Stimulated activated effector memory CD8-positive, alpha-beta T cell treated with anti-CD3 and anti-CD28 coated beads, Interleukin-12 subunit alpha, Interleukin-12 subunit beta, amount 100 ng/mL, for 72 hours (primary cell): ENCODE data around the gene SHD.
"Not testable (repeated sequence)": the region's sequence is repeated elsewhere in the genome, so short reads cannot be mapped to it uniquely, and the experiment has no call there.

ENCODE experiments used
- ATAC-seq: fragments of 150-1000 bp; cut with Tn5 transposase; 2 replicates; pipeline ENCODE4 v1.10.0; 2021
- DNase-seq, 2 donors: peaks; one replicate each; pipeline ENCODE4 v3.0.0; 2021 to 2022; ENCODE audit warnings: low spot score in 2 of 2
- H3K27ac Mint-ChIP-seq: one replicate; pipeline ENCODE4 v1.8.0; 2022; ENCODE audit warnings: mild to moderate bottlenecking, mixed read lengths
- H3K36me3 Mint-ChIP-seq: one replicate; pipeline ENCODE4 v1.8.0; 2022; ENCODE audit warnings: mild to moderate bottlenecking, mixed read lengths
- H3K4me1 Mint-ChIP-seq: one replicate; pipeline ENCODE4 v1.8.0; 2022; ENCODE audit warnings: mixed read lengths
- H3K4me3 Mint-ChIP-seq: one replicate; pipeline ENCODE4 v1.8.0; 2022; ENCODE audit warnings: mild to moderate bottlenecking, mixed read lengths
- H3K9me3 Mint-ChIP-seq: one replicate; pipeline ENCODE4 v1.8.0; 2022; ENCODE audit warnings: mixed read lengths

The SHD gene

DNA sequence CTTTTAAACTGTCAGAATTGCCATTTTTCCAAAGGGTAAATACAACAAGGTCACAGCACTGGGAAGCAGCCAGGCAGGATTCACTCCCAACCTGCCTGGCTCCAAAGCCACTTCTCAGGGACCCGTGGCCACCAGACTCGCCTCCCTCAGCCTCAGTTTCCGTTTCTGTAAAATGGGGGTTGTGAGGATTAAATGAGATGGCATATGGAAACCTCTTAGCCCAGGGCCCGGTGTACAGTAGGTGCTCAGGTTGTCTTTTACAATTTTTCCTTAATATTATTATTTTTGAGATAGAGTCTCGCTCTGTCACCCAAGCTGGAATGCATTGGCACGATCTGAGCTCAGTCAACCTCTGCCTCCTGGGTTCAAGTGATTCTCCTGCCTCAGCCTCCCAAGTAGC is 22.0 kb upstream of the SHD start:
- H3K4me1 Mint-ChIP-seq = no peaks in the 10 kb centered on the region
- H3K27ac Mint-ChIP-seq = no peak overlapping the region
- no peak overlapping the region for H3K4me3 Mint-ChIP-seq
- peaks cover 100% of the 10 kb centered on the region for H3K36me3 Mint-ChIP-seq
- ATAC-seq (no peak), DNase-seq (no peak)
- no peaks in the 10 kb centered on the region for H3K9me3 Mint-ChIP-seq

DNA sequence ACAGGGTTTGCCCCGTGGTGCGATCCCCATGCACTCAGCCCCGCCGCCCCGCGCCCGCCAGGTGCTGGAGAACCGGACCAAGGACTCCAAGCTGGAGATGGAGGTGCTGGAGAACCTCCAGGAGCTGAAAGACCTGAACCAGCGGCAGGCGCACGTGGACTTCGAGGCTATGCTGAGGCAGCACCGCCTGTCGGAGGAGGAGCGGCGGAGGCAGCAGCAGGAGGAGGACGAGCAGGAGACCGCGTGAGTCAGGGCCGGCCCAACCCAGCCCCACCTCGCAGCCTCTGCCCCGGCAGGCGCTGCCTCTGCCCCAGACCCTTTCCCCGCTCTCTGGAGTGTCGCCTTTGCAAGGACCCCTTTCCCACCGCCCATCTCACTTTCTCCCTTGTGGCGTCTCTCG is 20.9 kb upstream of the SHD start:
- no peaks in the 10 kb centered on the region for H3K4me1 Mint-ChIP-seq
- H3K36me3 Mint-ChIP-seq = peaks cover 100% of the 10 kb centered on the region
- no peaks in the 10 kb centered on the region for H3K9me3 Mint-ChIP-seq
- no peak overlapping the region for H3K4me3 Mint-ChIP-seq
- ATAC-seq = no peak
- H3K27ac Mint-ChIP-seq = no peak overlapping the region
- no peak for DNase-seq

- H3K4me3 Mint-ChIP-seq = no peak overlapping the region
- no peak for ATAC-seq
- peak overlapping the region; percentile 56 for H3K27ac Mint-ChIP-seq
- no peaks in the 10 kb centered on the region for H3K9me3 Mint-ChIP-seq
- peaks cover 100% of the 10 kb centered on the region for H3K36me3 Mint-ChIP-seq
- peaks cover 15% of the 10 kb centered on the region for H3K4me1 Mint-ChIP-seq
- no peak for DNase-seq
Observed at GRCh38 chr19:4260613-4261191, 18.4 kb upstream of the SHD start.

DNA sequence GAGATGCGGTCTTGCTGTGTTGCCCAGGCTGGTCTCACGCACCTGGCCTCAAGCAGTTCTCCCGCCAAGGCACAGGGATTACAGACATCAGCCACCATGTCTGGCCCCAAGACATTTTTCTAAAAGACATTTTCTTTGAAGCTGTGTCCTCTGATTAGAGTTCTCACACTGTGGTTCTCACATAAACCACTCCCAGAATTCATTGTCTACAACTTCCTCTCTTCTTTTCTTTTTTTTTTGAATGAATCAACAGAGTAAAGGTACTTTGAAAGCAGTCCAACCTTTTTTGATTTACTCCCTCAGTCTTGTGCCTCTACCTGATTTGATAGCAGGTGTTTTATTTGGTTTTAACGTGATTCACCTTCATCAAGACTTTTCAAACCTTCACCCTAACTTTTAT is 14.3 kb upstream of the SHD start:
- peak overlapping the region; percentile 86 for H3K27ac Mint-ChIP-seq

DNA sequence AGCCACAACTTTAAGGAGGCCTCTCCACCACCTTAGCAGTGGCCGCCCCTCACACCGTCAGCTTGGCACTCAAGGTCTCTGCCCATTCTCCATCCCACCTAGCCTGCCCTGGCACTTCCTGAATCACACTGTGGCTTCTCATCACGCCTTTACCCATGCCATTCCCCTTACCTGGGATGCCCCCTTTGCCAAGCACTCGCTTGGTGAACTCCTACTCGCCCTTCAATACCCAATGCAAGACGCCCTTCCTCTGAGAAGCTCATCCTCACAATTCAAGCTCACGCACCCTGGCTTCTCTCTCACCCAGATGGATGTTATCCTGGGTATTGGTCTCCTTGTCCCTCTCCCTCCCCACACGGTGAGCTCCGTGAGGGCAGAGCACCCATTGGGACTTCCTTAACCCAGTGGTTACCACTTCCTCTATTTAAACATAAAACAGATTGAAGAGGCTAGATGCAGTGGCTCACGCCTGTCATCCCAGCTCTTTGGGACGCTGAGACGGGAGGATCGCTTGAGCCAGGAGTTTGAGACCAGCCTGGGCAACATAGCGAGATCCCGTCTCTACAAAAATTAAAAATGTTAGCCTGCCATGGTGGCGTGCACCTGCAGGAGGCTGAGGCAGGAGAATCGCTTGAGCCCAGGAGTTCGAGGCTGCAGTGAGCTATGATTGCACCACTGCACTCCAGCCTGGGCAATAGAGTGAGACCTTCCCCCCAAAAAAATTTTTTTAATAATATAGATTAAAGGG is 12.6 kb upstream of the SHD start:
- Mint-ChIP-seq H3K9me3 (no peaks in the 10 kb centered on the region), H3K36me3 (peaks cover 100% of the 10 kb centered on the region), H3K4me3 (no peak overlapping the region), H3K4me1 (peaks cover 35% of the 10 kb centered on the region), H3K27ac (peak overlapping the region; percentile 53)
- no peak for DNase-seq
- ATAC-seq = no peak

More for the DNA sequence above, 14.3 kb upstream of the SHD start:
- Mint-ChIP-seq H3K36me3 (peaks cover 100% of the 10 kb centered on the region), H3K9me3 (no peaks in the 10 kb centered on the region), H3K4me3 (peak overlapping the region; percentile 37), H3K4me1 (peaks cover 35% of the 10 kb centered on the region)
- ATAC-seq (peak; percentile 49), DNase-seq (no peak)

DNA sequence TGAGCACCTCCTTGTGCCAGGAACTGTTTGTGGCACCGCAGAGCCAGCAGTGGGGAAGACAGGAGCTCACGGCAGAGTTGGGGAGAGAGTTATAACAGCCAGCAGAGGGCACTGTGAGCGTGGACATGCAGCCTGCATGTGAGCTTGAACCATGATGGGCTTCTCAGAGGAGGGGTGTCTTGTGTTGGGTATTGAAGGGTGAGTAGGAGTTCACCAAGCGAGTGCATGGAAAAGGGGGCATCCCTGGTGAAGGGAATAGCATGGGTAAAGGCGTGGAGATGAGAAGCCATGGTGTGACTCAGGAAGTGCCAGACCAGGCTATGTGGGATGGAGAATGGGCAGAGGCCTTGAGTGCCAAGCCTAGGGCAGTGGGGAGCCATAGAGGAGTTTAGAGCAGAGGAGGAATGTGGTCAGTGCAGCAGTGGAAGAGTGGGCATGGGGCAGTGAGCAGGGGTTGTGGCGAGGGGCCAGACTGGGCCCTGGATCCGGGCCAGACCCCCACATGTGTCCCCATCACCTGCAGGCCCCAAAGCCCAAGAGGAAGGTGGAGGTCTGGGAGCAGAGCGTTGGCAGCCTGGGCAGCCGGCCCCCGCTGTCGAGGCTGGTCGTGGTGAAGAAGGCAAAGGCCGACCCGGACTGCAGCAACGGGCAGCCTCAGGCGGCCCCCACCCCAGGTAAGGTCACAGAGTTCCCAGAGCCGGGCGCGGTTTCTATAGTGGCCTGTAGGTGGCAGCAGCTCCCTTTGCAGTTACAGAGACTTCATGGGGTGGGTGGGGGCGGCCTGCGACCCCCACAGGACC is 11.8 kb upstream of the SHD start:
- DNase-seq = peak; percentile 51 to 80
- H3K36me3 Mint-ChIP-seq = peaks cover 92% of the 10 kb centered on the region
- H3K4me1 Mint-ChIP-seq = peaks cover 35% of the 10 kb centered on the region
- H3K27ac Mint-ChIP-seq = peak overlapping the region; percentile 29
- H3K9me3 Mint-ChIP-seq = no peaks in the 10 kb centered on the region
- peak; percentile 73 for ATAC-seq
- H3K4me3 Mint-ChIP-seq = no peak overlapping the region

- ATAC-seq (no peak), DNase-seq (no peak)
- Mint-ChIP-seq H3K27ac (no peak overlapping the region), H3K4me3 (no peak overlapping the region), H3K36me3 (peaks cover 83% of the 10 kb centered on the region), H3K9me3 (no peaks in the 10 kb centered on the region), H3K4me1 (peaks cover 35% of the 10 kb centered on the region)
Observed at GRCh38 chr19:4267901-4268815, 10.9 kb upstream of the SHD start.

- Mint-ChIP-seq H3K36me3 (peaks cover 76% of the 10 kb centered on the region), H3K4me3 (no peak overlapping the region), H3K4me1 (peaks cover 34% of the 10 kb centered on the region), H3K9me3 (no peaks in the 10 kb centered on the region), H3K27ac (no peak overlapping the region)
- DNase-seq (no peak), ATAC-seq (no peak)
Observed at GRCh38 chr19:4268816-4269430, 10.1 kb upstream of the SHD start.

- no peaks in the 10 kb centered on the region for H3K9me3 Mint-ChIP-seq
- no peak overlapping the region for H3K4me3 Mint-ChIP-seq
- no peak for ATAC-seq
- peaks cover 36% of the 10 kb centered on the region for H3K36me3 Mint-ChIP-seq
- DNase-seq = no peak
- peaks cover 5% of the 10 kb centered on the region for H3K4me1 Mint-ChIP-seq
- H3K27ac Mint-ChIP-seq = peak overlapping the region; percentile 23
Observed at GRCh38 chr19:4272894-4273293, 6.2 kb upstream of the SHD start.

DNA sequence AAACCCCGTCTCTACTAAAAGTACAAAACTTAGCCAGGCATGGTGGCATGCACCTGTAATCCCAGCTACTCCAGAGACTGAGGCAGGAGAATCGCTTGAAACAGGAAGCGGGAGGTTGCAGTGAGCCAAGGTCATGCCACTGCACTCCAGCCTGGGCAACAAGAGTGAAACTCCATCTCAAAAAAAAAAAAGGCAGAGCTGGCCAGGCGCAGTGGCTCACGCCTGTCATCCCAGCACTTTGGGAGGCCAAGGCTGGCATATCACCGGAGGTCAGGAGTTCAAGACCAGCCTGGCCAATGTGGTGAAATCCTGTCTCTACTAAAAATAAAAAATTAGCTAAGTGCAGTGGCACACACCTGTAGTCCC is 4.8 kb upstream of the SHD start:
- ATAC-seq, DNase-seq, H3K9me3 Mint-ChIP-seq, H3K4me1 Mint-ChIP-seq, H3K4me3 Mint-ChIP-seq, H3K27ac Mint-ChIP-seq: not testable (repeated sequence)
- peaks cover 22% of the 10 kb centered on the region for H3K36me3 Mint-ChIP-seq

DNA sequence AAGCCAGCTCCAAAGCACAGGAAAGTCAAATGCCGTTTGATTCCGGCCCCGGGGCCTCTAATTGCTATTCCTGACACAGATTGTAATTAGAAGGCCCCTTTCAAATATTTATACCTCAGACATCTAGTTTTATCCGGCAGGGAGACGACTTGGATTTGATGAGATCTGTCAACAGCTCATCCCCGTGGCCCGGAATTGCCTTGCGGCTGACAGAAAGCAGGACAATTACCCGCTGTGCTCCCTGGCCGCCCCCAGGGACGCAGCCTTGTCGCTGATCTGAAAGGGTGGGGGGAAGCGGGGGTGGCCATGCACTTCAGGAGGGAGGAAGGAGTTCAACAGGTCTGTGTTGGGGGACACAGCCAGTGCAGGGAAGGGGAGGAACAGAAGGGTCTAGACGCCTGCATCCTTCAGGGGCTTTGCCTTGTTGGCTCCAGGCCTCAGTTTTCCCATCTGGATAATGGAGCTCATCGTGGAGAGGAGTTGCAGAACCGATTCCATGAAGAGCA is 1.8 kb upstream of the SHD start:
- ATAC-seq (no peak), DNase-seq (no peak)
- no peak overlapping the region for H3K27ac Mint-ChIP-seq
- H3K4me1 Mint-ChIP-seq = peaks cover 6% of the 10 kb centered on the region
- H3K9me3 Mint-ChIP-seq = no peaks in the 10 kb centered on the region
- H3K36me3 Mint-ChIP-seq = peaks cover 6% of the 10 kb centered on the region
- no peak overlapping the region for H3K4me3 Mint-ChIP-seq

GRCh38 chr19:4278010-4278409 is 1.1 kb upstream of the SHD start:
- Mint-ChIP-seq H3K27ac (no peak overlapping the region), H3K36me3 (peaks cover 6% of the 10 kb centered on the region), H3K9me3 (no peaks in the 10 kb centered on the region), H3K4me3 (no peak overlapping the region), H3K4me1 (peaks cover 6% of the 10 kb centered on the region)
- no peak for DNase-seq
- no peak for ATAC-seq

DNA sequence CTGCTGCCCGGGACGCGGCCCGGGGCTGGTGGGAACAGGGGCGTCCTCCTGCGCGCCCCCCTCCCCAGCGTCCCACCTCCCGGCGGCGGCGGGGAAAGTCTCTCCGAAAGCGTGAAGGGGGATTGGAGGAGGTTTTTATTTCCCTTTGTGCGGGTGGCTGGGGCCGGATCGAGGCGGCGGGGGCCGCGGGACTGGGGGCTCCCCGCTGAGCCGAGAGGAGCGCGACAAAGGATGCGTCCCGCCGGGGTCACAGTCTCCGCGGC is 132 bp downstream of the SHD start:
- no peak for ATAC-seq
- Mint-ChIP-seq H3K4me1 (peaks cover 6% of the 10 kb centered on the region), H3K36me3 (peaks cover 6% of the 10 kb centered on the region)

GRCh38 chr19:4279530-4280422 is 710 bp downstream of the SHD start:
- peaks cover 6% of the 10 kb centered on the region for H3K36me3 Mint-ChIP-seq
- DNase-seq (no peak), ATAC-seq (peak; percentile 44)
- peaks cover 6% of the 10 kb centered on the region for H3K4me1 Mint-ChIP-seq
- H3K9me3 Mint-ChIP-seq = no peaks in the 10 kb centered on the region
- no peak overlapping the region for H3K27ac Mint-ChIP-seq
- H3K4me3 Mint-ChIP-seq = peak overlapping the region; percentile 55

More for the DNA sequence above, 132 bp downstream of the SHD start:
- Mint-ChIP-seq H3K9me3 (no peaks in the 10 kb centered on the region), H3K27ac (no peak overlapping the region), H3K4me3 (no peak overlapping the region)
- no peak for DNase-seq
